Measurements from ENCODE around the gene SMOC2. TPM values are rescaled to one million over a fixed set of nuclear protein-coding genes. Genes with fewer than 3 reads are reported as not detected.

Gene SMOC2
- total RNA-seq, 1 experiment from 2014 or later: 0.42 TPM

DNA sequence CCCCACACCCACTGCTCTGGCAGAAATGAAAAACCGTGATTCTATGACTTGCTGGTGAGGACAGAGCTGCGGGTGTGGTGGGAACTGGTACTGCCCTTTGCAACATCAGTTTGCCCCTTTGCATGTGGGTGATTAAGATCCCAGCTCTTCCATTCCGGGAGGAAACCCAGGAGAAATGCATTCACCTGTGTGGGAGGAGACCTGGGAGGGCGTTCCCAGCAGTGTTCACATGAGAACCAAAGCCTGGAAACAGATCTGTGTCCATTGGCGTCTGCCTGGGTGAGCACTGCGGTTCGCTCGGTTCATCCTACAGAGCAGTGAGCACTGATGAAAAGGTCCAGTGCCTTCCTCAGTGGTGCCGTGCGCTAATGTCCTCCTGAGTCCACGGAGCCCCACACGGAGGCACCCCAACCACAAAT, 89.7 kb downstream of the SMOC2 start (continued):
- TF ChIP-seq TCF7L2 (IDR thresholded peaks at IDR 0.05; ENCODE audit: borderline replicate concordance, extremely low read depth, insufficient read depth, insufficient read length) (no peak), ZNF274 (IDR thresholded peaks at IDR 0.05; ENCODE audit: low read depth, low read length) (no peak), CEBPB (IDR thresholded peaks at IDR 0.05; ENCODE audit: low read depth) (no peak), SIN3A (IDR thresholded peaks at IDR 0.05; ENCODE audit: low read depth) (no peak), RAD21 (IDR thresholded peaks at IDR 0.05; ENCODE audit: low read depth) (no peak)

DNA sequence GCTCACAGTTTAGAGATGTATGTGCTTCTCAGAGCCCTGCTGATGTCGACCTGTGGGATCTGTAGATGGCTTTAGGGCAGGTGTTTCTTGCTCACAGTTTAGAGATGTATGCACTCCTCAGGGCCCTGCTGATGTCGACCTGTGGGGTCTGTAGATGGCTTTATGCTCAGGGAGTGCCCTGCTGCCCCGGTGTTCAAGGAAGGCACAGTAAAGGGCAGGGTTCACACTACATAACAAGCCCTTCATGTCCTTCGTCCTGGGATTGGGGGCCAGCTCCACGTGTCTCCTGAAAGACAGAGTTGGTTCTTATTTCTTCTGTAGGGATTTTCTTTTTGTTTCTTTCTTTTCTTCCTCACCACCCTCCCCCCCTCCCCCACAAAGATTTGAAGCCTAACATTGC, 91.1 kb downstream of the SMOC2 start:
- Histone ChIP-seq H3K4me2 (ENCODE audit: low read length) (no peak overlapping the region), H3K4me1 (ENCODE audit: control insufficient read depth in 1 of 2, insufficient read depth in 2 of 2, low read length in 2 of 2) (no peaks in the 10 kb centered on the region), H2AFZ (ENCODE audit: low read depth, low read length, poor library complexity, severe bottlenecking) (no peak overlapping the region), H3K79me2 (ENCODE audit: insufficient read depth, low read length) (no peaks in the 10 kb centered on the region), H3K9me2 (ENCODE audit: insufficient read depth) (no peaks in the 10 kb centered on the region), H3K36me3 (ENCODE audit: control insufficient read depth in 1 of 2, insufficient read depth in 2 of 2, low read length in 2 of 2) (no peaks in the 10 kb centered on the region), H3K9ac (ENCODE audit: low read length) (no peak overlapping the region), H4K20me1 (ENCODE audit: insufficient read depth) (no peaks in the 10 kb centered on the region), H3K4me3 (replicated peaks in 1 of 2; ENCODE audit: low read depth in 1 of 2, low read length in 2 of 2) (no peak overlapping the region), H3K27ac (ENCODE audit: low read depth, low read length) (no peak overlapping the region), H3K27me3 (ENCODE audit: insufficient read depth, low read length) (no peaks in the 10 kb centered on the region), H3K9me3 (ENCODE audit: control insufficient read depth in 1 of 2, insufficient read depth in 1 of 2, low read depth in 1 of 2, low read length in 2 of 2) (no peaks in the 10 kb centered on the region)
- no peak for TF ChIP-seq ELF1 (IDR thresholded peaks at IDR 0.05; ENCODE audit: borderline replicate concordance, low read depth)
- no peak for TF ChIP-seq ZNF274 (IDR thresholded peaks at IDR 0.05; ENCODE audit: low read depth, low read length)
- TF ChIP-seq EZH2 (IDR thresholded peaks at IDR 0.05): no peak
- no peak for TF ChIP-seq POLR2AphosphoS5 (IDR thresholded peaks at IDR 0.05; ENCODE audit: low read depth, low read length)
- TF ChIP-seq JUND (IDR thresholded peaks at IDR 0.05): no peak
- no TSS peak for BruUV-seq (replicated peaks)
- no peak for DNase-seq (ENCODE audit: low read depth, low spot score)
- intact Hi-C loops (cut with micrococcal nuclease): no loop called here
- no peak for ATAC-seq
- ChIA-PET RAD21 (ENCODE audit: low non-redundant PET in 1 of 2, low total read pairs in 2 of 2, uncharacterized antibody in 2 of 2, unreplicated experiment in 2 of 2) (no interaction called here), CTCF (no interaction called here), POLR2A (no interaction called here)

DNA sequence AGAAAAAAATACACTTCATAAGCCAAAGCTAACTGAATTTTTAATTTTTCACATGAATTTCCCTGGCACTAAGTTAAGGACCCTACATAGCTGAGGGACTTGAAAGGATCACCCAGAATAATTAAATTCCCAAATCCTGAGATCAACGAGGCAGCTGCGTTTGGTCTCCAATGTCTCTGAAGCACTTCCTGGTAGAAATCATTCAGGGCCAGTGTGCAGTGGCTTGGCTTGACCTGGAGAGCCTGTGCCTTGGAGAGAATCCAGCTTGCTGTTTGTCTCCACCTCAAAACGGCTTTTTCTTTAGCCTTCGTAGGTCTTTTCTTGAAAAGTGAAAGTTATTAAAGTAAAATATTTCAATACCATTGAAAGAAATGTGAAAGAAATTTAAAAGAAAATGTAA, 92.4 kb downstream of the SMOC2 start:
- no peaks in the 10 kb centered on the region for H3K9me3 ChIP-seq (ENCODE audit: control insufficient read depth in 1 of 2, insufficient read depth in 1 of 2, low read depth in 1 of 2, low read length in 2 of 2)
- ChIA-PET POLR2A (no interaction called here), CTCF (no interaction called here), RAD21 (ENCODE audit: low non-redundant PET in 1 of 2, low total read pairs in 2 of 2, uncharacterized antibody in 2 of 2, unreplicated experiment in 2 of 2) (no interaction called here)
- BruUV-seq (replicated peaks): no TSS peak
- H3K9ac ChIP-seq (ENCODE audit: low read length): no peak overlapping the region
- ATAC-seq (no peak), DNase-seq (ENCODE audit: low read depth, low spot score) (no peak)
- no peaks in the 10 kb centered on the region for H3K36me3 ChIP-seq (ENCODE audit: control insufficient read depth in 1 of 2, insufficient read depth in 2 of 2, low read length in 2 of 2)
- no peaks in the 10 kb centered on the region for H3K27me3 ChIP-seq (ENCODE audit: insufficient read depth, low read length)
- no peak overlapping the region for H3K4me2 ChIP-seq (ENCODE audit: low read length)
- no peaks in the 10 kb centered on the region for H3K9me2 ChIP-seq (ENCODE audit: insufficient read depth)
- H3K4me1 ChIP-seq (ENCODE audit: control insufficient read depth in 1 of 2, insufficient read depth in 2 of 2, low read length in 2 of 2): no peaks in the 10 kb centered on the region
- H3K27ac ChIP-seq (ENCODE audit: low read depth, low read length): no peak overlapping the region
- no peaks in the 10 kb centered on the region for H3K79me2 ChIP-seq (ENCODE audit: insufficient read depth, low read length)
- TF ChIP-seq JUND (IDR thresholded peaks at IDR 0.05) (no peak), SIN3A (IDR thresholded peaks at IDR 0.05; ENCODE audit: low read depth) (no peak), TCF7L2 (IDR thresholded peaks at IDR 0.05; ENCODE audit: borderline replicate concordance, extremely low read depth, insufficient read depth, insufficient read length) (no peak), EZH2phosphoT487 (IDR thresholded peaks at IDR 0.05; ENCODE audit: borderline replicate concordance) (no peak), ZNF274 (IDR thresholded peaks at IDR 0.05; ENCODE audit: low read depth, low read length) (no peak), ZFX (IDR thresholded peaks at IDR 0.05) (no peak), SP1 (IDR thresholded peaks at IDR 0.05; ENCODE audit: low read depth) (no peak)
- TF ChIP-seq, protein P1, sequence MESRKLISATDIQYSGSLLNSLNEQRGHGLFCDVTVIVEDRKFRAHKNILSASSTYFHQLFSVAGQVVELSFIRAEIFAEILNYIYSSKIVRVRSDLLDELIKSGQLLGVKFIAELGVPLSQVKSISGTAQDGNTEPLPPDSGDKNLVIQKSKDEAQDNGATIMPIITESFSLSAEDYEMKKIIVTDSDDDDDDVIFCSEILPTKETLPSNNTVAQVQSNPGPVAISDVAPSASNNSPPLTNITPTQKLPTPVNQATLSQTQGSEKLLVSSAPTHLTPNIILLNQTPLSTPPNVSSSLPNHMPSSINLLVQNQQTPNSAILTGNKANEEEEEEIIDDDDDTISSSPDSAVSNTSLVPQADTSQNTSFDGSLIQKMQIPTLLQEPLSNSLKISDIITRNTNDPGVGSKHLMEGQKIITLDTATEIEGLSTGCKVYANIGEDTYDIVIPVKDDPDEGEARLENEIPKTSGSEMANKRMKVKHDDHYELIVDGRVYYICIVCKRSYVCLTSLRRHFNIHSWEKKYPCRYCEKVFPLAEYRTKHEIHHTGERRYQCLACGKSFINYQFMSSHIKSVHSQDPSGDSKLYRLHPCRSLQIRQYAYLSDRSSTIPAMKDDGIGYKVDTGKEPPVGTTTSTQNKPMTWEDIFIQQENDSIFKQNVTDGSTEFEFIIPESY (IDR thresholded peaks at IDR 0.05; ENCODE audit: extremely low read depth, insufficient replicate concordance, low read length): no peak
- TF ChIP-seq, protein P2, sequence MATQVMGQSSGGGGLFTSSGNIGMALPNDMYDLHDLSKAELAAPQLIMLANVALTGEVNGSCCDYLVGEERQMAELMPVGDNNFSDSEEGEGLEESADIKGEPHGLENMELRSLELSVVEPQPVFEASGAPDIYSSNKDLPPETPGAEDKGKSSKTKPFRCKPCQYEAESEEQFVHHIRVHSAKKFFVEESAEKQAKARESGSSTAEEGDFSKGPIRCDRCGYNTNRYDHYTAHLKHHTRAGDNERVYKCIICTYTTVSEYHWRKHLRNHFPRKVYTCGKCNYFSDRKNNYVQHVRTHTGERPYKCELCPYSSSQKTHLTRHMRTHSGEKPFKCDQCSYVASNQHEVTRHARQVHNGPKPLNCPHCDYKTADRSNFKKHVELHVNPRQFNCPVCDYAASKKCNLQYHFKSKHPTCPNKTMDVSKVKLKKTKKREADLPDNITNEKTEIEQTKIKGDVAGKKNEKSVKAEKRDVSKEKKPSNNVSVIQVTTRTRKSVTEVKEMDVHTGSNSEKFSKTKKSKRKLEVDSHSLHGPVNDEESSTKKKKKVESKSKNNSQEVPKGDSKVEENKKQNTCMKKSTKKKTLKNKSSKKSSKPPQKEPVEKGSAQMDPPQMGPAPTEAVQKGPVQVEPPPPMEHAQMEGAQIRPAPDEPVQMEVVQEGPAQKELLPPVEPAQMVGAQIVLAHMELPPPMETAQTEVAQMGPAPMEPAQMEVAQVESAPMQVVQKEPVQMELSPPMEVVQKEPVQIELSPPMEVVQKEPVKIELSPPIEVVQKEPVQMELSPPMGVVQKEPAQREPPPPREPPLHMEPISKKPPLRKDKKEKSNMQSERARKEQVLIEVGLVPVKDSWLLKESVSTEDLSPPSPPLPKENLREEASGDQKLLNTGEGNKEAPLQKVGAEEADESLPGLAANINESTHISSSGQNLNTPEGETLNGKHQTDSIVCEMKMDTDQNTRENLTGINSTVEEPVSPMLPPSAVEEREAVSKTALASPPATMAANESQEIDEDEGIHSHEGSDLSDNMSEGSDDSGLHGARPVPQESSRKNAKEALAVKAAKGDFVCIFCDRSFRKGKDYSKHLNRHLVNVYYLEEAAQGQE (IDR thresholded peaks at IDR 0.05; ENCODE audit: low read depth): no peak
- H2AFZ ChIP-seq (ENCODE audit: low read depth, low read length, poor library complexity, severe bottlenecking): no peak overlapping the region
- no peaks in the 10 kb centered on the region for H4K20me1 ChIP-seq (ENCODE audit: insufficient read depth)
- no peak overlapping the region for H3K4me3 ChIP-seq (replicated peaks in 1 of 2; ENCODE audit: low read depth in 1 of 2, low read length in 2 of 2)
- intact Hi-C loops (cut with micrococcal nuclease): no loop called here
